ENCODE data around the gene COL8A2.

DNA sequence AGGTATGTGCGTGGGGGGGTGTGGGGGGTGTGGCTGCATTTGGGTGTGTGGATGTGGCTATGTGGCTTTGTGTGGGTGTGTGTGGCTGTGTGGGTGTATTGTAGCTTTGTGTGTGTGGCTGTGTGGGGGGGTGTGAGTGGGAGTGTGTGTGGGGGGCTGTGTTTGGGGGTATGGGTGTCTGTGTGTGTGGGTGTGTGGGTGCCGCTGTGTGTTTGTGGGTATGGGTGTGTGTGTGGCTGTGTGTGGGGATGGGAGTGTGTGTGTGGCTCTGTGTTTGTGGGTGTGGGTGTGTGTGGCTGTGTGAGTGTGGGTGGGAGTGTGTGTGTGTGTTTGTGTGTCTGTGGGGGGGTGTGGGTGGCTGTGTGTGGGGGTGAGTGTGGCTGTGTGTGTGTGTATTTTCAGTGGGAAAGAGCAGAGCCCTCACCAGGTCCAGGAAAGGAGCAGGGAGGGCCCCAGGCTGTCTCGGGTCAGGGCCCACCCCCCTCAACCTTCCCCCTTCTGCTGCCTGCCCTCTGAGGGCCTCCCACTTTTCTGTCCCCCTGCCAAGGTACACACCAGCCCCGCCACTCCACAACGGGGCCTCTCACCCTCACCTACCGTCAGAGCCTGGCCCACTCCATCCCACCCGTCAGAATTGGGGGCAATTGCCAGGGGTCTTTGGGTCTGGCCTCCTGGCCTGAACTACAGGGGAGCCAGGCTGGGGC lies 1.9 kb upstream of the COL8A2 start:
- TF ChIP-seq, protein P1, sequence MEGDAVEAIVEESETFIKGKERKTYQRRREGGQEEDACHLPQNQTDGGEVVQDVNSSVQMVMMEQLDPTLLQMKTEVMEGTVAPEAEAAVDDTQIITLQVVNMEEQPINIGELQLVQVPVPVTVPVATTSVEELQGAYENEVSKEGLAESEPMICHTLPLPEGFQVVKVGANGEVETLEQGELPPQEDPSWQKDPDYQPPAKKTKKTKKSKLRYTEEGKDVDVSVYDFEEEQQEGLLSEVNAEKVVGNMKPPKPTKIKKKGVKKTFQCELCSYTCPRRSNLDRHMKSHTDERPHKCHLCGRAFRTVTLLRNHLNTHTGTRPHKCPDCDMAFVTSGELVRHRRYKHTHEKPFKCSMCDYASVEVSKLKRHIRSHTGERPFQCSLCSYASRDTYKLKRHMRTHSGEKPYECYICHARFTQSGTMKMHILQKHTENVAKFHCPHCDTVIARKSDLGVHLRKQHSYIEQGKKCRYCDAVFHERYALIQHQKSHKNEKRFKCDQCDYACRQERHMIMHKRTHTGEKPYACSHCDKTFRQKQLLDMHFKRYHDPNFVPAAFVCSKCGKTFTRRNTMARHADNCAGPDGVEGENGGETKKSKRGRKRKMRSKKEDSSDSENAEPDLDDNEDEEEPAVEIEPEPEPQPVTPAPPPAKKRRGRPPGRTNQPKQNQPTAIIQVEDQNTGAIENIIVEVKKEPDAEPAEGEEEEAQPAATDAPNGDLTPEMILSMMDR (conservative IDR thresholded peaks at IDR 0.05; ENCODE audit: low read depth, low read length): no peak
- no peak for TF ChIP-seq EZH2 (IDR thresholded peaks at IDR 0.05; ENCODE audit: borderline replicate concordance, low read depth, low read length, poor library complexity, severe bottlenecking)

All from A673 (cell line).